Stimulated activated naive CD8-positive, alpha-beta T cell treated with anti-CD3 and anti-CD28 coated beads, Interleukin-15, Interleukin-2, amounts not matched to agents 100 ng/mL and 50 ng/mL, for 24 hours (primary cell): ENCODE results near the gene PRKACG.

Experiments used
- H3K27ac Mint-ChIP-seq: one replicate; pipeline ENCODE4 v1.8.0; 2021; ENCODE audit warnings: mild to moderate bottlenecking, mixed read lengths
- H3K27me3 Mint-ChIP-seq: one replicate; pipeline ENCODE4 v1.8.0; 2021; ENCODE audit warnings: mixed read lengths
- H3K36me3 Mint-ChIP-seq: one replicate; pipeline ENCODE4 v1.8.0; 2021; ENCODE audit warnings: low read depth, mixed read lengths
- H3K4me1 Mint-ChIP-seq: one replicate; pipeline ENCODE4 v1.8.0; 2021; ENCODE audit warnings: low read depth, mixed read lengths
- H3K4me3 Mint-ChIP-seq: one replicate; pipeline ENCODE4 v1.8.0; 2021; ENCODE audit warnings: mild to moderate bottlenecking, mixed read lengths
- H3K9me3 Mint-ChIP-seq: one replicate; pipeline ENCODE4 v1.8.0; 2021; ENCODE audit warnings: mixed read lengths

PRKACG gene

GRCh38 chr9:69035438-69036308 is 21.8 kb upstream of the PRKACG start, which contains the start of gene FXN:
Gene FXN (plus strand): TSS chr9:69035752. CDS start chr9:69035783, 31 bp downstream.
- Mint-ChIP-seq H3K4me1 (peaks cover 26% of the 10 kb centered on the region), H3K36me3 (peaks cover 10% of the 10 kb centered on the region), H3K9me3 (no peaks in the 10 kb centered on the region), H3K4me3 (peak within 1 kb of the TSS; percentile 98), H3K27ac (peak within 1 kb of the TSS; percentile 95), H3K27me3 (no peaks in the 10 kb centered on the region)

- H3K27me3 Mint-ChIP-seq, result no peaks in the 10 kb centered on the region
- H3K4me3 Mint-ChIP-seq, result no peak overlapping the region
- H3K27ac Mint-ChIP-seq, result no peak overlapping the region
- H3K4me1 Mint-ChIP-seq, result peaks cover 41% of the 10 kb centered on the region
- no peaks in the 10 kb centered on the region for H3K9me3 Mint-ChIP-seq
- H3K36me3 Mint-ChIP-seq, result peaks cover 5% of the 10 kb centered on the region
Observed at GRCh38 chr9:69034071-69034470, 20.2 kb upstream of the PRKACG start.

DNA sequence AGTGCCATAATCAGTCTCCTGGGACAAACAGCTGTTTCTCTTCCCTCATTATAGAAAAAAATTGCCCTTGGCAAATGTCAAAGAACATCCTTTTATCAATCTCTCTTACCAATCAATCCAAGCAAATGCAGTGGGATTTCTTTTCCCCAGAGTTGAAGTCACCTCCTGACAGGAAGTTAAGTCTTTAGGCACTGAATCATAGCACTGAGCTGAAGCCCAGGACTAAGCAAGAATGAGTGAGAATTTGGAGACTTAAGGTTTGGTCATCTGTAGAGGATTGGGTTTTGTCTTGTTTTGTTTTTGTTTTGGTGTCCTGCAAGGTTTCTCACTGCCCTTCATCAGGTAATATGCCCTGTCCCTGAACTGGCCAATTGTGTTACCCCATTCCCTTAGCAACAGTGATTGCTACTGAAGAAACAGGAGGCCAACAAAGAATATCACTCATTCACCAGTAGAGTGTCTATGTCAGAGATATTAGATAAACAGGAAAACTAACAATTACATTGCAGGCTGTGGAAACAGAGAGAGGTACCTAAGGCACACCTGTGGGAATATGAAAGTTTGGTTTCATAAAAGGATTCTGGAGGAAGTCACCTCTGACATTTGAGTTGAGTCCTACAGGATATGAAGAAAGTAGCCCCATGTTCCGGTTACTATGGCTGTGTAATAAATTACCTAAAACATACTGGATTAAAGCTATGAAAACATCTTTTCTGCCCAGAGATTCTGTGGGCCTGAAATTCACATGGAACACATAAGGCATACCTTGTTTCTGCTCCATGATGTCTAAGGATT is 17.1 kb upstream of the PRKACG start:
- H3K36me3 Mint-ChIP-seq, result no peaks in the 10 kb centered on the region
- H3K4me3 Mint-ChIP-seq, result no peak overlapping the region
- H3K27ac Mint-ChIP-seq, result no peak overlapping the region
- no peaks in the 10 kb centered on the region for H3K9me3 Mint-ChIP-seq
- H3K4me1 Mint-ChIP-seq, result peaks cover 43% of the 10 kb centered on the region
- no peaks in the 10 kb centered on the region for H3K27me3 Mint-ChIP-seq

DNA sequence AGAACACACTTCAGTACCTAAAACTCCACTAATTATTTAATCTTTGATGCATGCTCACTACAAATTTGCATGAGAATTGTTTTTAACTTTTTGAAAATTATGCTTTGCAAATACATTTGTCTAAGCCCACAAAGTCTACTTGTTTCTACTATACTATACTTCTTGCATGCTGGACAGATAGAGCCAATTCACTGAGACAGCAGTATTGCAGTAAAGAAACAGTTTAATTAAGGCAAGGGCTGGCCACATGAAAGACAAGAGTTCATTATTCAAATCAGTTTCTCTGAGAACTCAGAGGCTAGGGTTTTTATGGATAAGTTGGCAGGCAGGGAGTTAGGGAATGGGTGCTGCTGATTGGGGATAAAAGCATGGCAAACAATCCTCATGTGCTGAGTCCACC is 15.6 kb upstream of the PRKACG start:
- no peaks in the 10 kb centered on the region for H3K36me3 Mint-ChIP-seq
- no peak overlapping the region for H3K4me3 Mint-ChIP-seq
- no peaks in the 10 kb centered on the region for H3K27me3 Mint-ChIP-seq
- peaks cover 39% of the 10 kb centered on the region for H3K4me1 Mint-ChIP-seq
- H3K27ac Mint-ChIP-seq, result no peak overlapping the region
- H3K9me3 Mint-ChIP-seq, result no peaks in the 10 kb centered on the region

DNA sequence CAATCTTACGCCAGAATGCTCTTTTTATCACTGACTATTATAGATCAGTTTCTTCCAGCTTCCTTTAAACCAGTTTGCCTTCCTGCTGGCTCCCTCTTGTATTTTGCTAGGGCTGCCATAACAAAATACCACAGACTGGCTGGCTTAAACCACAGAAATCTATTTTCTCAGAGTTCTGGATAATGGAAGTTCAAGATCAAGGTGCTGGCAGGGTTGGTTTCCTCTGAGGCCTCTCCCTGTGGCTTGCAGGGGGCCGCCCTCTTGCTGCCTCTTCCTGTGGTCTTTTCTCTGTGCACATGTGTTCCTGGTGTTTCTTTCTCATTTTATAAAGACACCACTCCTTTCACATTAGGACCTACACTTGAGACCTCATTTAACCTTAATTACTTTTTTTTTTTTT is 14.8 kb upstream of the PRKACG start:
- no peak overlapping the region for H3K4me3 Mint-ChIP-seq
- H3K27ac Mint-ChIP-seq, result peak overlapping the region; percentile 61
- H3K36me3 Mint-ChIP-seq, result no peaks in the 10 kb centered on the region
- H3K27me3 Mint-ChIP-seq, result no peaks in the 10 kb centered on the region
- peaks cover 39% of the 10 kb centered on the region for H3K4me1 Mint-ChIP-seq
- H3K9me3 Mint-ChIP-seq, result no peaks in the 10 kb centered on the region

DNA sequence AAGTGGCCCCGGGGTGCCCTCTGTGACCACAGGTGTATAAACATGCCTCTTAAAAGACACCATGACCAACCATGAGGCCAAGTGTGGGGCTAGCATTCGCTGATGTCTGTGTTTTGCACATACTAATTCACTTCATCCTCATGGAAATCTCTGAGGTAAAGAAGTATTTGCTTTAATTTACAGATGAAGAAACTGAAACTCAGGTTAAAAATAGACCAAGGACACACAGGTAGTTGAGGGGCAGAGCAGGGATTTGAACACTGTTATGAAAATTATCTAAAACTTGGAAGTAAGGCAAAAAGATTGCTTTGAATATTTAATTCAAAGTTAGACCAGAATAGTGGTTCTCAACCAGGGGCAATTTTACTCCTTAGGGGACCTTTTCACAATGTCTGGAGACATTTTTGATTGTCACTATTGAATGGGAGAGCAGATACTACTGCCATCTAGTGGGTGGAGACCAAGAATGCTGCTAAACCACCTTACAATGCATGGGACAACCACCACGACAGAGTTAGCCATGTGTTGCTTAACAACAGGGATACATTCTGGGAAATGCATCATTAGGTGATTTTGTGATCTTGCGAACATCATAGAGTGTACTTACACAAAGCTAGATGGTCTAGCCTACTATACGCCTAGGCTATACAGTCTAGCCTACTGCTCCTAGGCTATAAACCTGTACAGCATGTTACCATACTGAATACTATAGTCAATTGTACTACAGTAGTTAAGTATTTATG is 13.6 kb upstream of the PRKACG start:
- no peaks in the 10 kb centered on the region for H3K27me3 Mint-ChIP-seq

DNA sequence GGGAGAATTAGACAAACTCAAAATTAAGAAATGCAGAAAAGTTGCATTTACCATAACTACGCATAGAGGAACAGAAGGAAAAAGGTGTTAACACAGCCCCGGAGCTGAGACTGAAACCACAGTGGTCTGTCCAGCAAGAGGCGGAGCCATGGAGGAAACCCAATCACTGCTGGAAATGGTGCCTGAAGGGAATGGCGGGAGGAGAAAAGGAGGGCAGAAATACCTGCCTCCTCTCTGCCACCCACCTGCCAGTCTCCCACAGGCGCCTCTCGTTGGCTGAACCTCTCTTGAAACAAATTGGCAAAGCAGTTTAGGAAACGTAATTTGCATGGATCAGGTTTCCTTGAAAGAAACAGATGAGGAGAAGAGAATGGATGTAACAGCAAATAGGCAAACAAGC is 9.7 kb upstream of the PRKACG start:
- Mint-ChIP-seq H3K27ac (no peak overlapping the region), H3K4me1 (peaks cover 34% of the 10 kb centered on the region), H3K4me3 (no peak overlapping the region), H3K9me3 (no peaks in the 10 kb centered on the region), H3K36me3 (no peaks in the 10 kb centered on the region), H3K27me3 (no peaks in the 10 kb centered on the region)

More for the DNA sequence above, 13.6 kb upstream of the PRKACG start:
- Mint-ChIP-seq H3K9me3 (no peaks in the 10 kb centered on the region), H3K27ac (peak overlapping the region; percentile 54), H3K4me1 (peaks cover 39% of the 10 kb centered on the region), H3K36me3 (no peaks in the 10 kb centered on the region), H3K4me3 (no peak overlapping the region)

GRCh38 chr9:69020301-69021145 is 6.6 kb upstream of the PRKACG start:
- Mint-ChIP-seq H3K4me1 (peaks cover 22% of the 10 kb centered on the region), H3K27me3 (no peaks in the 10 kb centered on the region), H3K36me3 (no peaks in the 10 kb centered on the region), H3K27ac (no peak overlapping the region), H3K4me3 (no peak overlapping the region), H3K9me3 (no peaks in the 10 kb centered on the region)

- no peaks in the 10 kb centered on the region for H3K9me3 Mint-ChIP-seq
- H3K36me3 Mint-ChIP-seq, result no peaks in the 10 kb centered on the region
- H3K27me3 Mint-ChIP-seq, result no peaks in the 10 kb centered on the region
- H3K4me3 Mint-ChIP-seq, result no peak overlapping the region
- H3K27ac Mint-ChIP-seq, result no peak overlapping the region
- peaks cover 22% of the 10 kb centered on the region for H3K4me1 Mint-ChIP-seq
Observed at GRCh38 chr9:69019808-69020207, 5.9 kb upstream of the PRKACG start.

GRCh38 chr9:69018737-69019136 is 4.8 kb upstream of the PRKACG start:
- H3K27me3 Mint-ChIP-seq, result peaks cover 4% of the 10 kb centered on the region
- no peaks in the 10 kb centered on the region for H3K9me3 Mint-ChIP-seq
- H3K27ac Mint-ChIP-seq, result no peak overlapping the region
- H3K4me1 Mint-ChIP-seq, result peaks cover 22% of the 10 kb centered on the region
- no peaks in the 10 kb centered on the region for H3K36me3 Mint-ChIP-seq
- H3K4me3 Mint-ChIP-seq, result no peak overlapping the region

DNA sequence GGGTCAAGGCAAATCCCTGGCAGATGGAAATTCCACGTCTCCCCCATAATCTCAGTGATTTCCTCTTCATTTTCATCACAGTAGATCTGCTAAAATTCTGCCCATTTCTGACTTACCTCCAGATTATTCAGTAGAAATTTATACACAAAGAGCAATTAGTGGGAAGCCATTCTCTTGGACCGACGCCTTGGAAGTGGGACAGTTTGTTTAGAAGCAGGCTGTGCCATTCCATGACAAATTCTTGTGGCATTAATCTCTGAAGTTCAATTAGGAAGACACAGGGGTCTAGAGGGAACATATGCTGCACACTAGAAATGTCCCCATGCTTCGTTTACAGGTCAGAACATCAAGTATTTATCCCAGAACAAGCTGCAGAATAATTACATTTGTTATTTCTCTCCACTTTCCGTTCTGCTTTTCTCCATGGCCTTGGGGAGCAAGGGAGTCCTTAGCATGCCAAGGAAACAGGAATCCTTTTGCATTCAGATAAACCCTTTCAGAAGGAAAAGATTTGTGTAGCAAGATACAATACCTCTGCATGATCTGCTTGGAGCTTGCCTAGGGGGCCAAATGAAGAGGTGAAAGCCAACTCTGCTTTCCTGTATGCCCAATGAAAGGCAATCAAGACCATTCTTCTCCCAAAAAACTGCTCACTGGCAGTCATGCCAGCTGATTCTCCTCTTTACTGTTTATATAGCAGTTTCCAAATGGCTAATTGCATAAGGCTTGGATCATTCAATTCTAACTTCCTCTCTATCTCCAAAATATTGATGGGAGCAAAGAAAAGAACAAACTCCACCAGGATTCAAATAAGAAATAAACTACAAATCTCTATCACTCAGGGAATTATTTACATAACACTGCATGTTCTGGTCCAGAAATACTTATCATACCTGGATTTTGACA is 2.5 kb upstream of the PRKACG start:
- Mint-ChIP-seq H3K4me1 (peaks cover 30% of the 10 kb centered on the region), H3K9me3 (no peaks in the 10 kb centered on the region), H3K27me3 (peaks cover 11% of the 10 kb centered on the region), H3K4me3 (no peak overlapping the region), H3K36me3 (no peaks in the 10 kb centered on the region), H3K27ac (no peak overlapping the region)

GRCh38 chr9:69013382-69013727 is 558 bp downstream of the PRKACG start:
- no peaks in the 10 kb centered on the region for H3K36me3 Mint-ChIP-seq
- H3K9me3 Mint-ChIP-seq, result no peaks in the 10 kb centered on the region
- peaks cover 9% of the 10 kb centered on the region for H3K4me1 Mint-ChIP-seq
- no peak overlapping the region for H3K27ac Mint-ChIP-seq
- peaks cover 11% of the 10 kb centered on the region for H3K27me3 Mint-ChIP-seq
- H3K4me3 Mint-ChIP-seq, result no peak overlapping the region

DNA sequence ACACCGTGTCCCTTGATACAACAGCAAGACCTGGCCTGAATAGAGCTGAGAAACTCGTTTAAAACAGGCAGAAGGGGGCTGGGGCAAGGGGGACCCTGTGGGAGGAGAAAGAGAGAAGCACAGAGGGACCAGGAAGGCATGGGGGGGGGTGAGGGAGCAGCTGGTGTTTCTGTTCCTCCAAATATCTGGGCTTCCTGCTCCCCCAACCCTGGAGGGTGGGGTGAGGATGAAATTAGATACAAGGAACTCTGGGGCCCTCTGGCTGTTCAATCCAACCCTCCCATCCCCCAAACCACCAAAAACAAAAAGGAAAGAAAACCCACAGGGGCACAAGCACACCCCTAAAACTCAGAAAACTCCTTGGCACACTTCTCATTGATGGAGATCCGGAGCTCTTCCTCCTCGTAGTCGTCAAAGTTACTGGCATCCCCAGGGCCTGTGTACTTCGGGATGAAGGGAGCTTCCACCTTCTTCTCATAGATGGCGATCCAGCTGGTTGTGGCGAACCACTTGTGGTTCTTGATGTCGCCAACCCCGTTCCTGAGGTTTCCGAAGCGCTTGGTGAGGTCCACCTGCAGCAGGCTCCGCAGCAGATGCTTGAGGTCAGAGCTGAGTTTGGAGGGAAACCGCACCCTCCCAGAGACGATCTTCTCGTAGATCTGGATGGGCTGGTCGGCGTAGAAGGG is 1.1 kb downstream of the PRKACG start:
- H3K27ac Mint-ChIP-seq, result no peak overlapping the region
- no peak overlapping the region for H3K4me3 Mint-ChIP-seq
- no peaks in the 10 kb centered on the region for H3K9me3 Mint-ChIP-seq
- peaks cover 8% of the 10 kb centered on the region for H3K4me1 Mint-ChIP-seq
- no peaks in the 10 kb centered on the region for H3K36me3 Mint-ChIP-seq
- peaks cover 11% of the 10 kb centered on the region for H3K27me3 Mint-ChIP-seq
